Measurements from ENCODE around the gene EDARADD. TPM values are rescaled to one million over a fixed set of nuclear protein-coding genes. Genes with fewer than 3 reads are reported as not detected.
"Not testable (repeated sequence)": the region's sequence is repeated elsewhere in the genome, so short reads cannot be mapped to it uniquely, and the experiment has no call there.

The EDARADD gene
- total and polyA plus RNA-seq, 10 donors = 0.22 to 7.4 (median 2.1) TPM

DNA sequence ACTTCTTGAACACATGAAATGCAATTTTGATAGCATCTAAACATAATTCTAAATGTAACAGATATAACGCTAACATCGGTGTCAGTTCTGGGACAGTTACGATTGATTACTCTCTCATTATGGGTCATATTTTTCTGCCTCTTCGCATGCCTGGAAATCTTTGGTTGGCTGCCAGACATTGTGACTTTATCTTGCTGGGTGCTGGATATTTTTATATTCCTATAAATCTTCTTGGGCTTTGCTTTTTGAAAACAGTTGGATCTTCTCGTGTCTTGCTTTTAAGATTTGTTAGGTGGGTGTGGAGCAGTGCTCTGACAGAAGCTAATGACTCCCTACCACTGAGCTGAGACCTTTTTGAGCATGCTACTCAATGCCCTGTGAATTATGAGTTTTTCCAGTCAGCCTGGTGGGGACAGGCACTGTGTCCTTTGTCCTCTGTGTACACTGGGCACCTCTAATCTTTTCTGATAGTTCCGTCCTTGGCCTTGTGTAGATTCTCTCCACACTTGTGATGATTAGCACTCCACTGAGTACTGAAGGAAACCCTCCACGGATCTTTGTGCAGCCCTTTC is 28.0 kb upstream of the EDARADD start:
- WGBS, 5 donors = 61 to 77% (median 72%) methylated on average over 7 of the region's 7 CpGs
- H3K27ac ChIP-seq = no peak overlapping the region
- intact Hi-C loops (cut with DNase I; ENCODE audit: low total_unique reads) = no loop called here
- H3K27me3 ChIP-seq (replicated peaks in 1 of 7) = no peaks in the 10 kb centered on the region
- no peaks in the 10 kb centered on the region for H3K36me3 ChIP-seq
- no peak overlapping the region for H3K4me3 ChIP-seq
- no peaks in the 10 kb centered on the region for H3K4me1 ChIP-seq
- no peak for DNase-seq
- no peaks in the 10 kb centered on the region for H3K9me3 ChIP-seq
- TF ChIP-seq, protein P1, sequence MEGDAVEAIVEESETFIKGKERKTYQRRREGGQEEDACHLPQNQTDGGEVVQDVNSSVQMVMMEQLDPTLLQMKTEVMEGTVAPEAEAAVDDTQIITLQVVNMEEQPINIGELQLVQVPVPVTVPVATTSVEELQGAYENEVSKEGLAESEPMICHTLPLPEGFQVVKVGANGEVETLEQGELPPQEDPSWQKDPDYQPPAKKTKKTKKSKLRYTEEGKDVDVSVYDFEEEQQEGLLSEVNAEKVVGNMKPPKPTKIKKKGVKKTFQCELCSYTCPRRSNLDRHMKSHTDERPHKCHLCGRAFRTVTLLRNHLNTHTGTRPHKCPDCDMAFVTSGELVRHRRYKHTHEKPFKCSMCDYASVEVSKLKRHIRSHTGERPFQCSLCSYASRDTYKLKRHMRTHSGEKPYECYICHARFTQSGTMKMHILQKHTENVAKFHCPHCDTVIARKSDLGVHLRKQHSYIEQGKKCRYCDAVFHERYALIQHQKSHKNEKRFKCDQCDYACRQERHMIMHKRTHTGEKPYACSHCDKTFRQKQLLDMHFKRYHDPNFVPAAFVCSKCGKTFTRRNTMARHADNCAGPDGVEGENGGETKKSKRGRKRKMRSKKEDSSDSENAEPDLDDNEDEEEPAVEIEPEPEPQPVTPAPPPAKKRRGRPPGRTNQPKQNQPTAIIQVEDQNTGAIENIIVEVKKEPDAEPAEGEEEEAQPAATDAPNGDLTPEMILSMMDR (IDR thresholded peaks at IDR 0.05 in 8 of 11, conservative IDR thresholded peaks at IDR 0.05 in 3 of 11) = no peak
- TF ChIP-seq POLR2A (IDR thresholded peaks at IDR 0.05) = no peak
- TF ChIP-seq POLR2AphosphoS5 (IDR thresholded peaks at IDR 0.05) = no peak

DNA sequence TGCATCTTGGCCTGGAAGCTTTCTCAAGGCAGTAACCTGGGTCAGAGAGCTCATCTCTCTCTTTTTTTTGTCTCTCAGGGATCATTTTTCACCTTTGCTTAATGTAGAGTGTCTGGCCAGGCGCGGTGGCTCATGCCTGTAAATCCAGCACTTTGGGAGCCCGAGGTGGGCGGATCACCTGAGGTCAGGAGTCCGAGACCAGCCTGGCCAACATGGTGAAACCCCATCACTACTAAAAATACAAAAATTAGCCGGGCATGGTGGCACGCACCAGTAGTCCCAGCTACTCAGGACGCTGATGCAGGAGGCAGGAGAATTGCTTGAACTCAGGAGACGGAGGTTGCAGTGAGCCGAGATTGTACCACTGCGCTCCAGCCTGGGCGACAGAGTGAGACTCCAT is 27.4 kb upstream of the EDARADD start:
- H3K4me3 ChIP-seq; H3K27me3 ChIP-seq (replicated peaks in 1 of 7); intact Hi-C loops (cut with DNase I; ENCODE audit: low total_unique reads); H3K27ac ChIP-seq; H3K36me3 ChIP-seq; H3K4me1 ChIP-seq; DNase-seq; H3K9me3 ChIP-seq: not testable (repeated sequence)
- WGBS, 5 donors = 71 to 93% (median 82%) methylated on average over 12 of the region's 12 CpGs

DNA sequence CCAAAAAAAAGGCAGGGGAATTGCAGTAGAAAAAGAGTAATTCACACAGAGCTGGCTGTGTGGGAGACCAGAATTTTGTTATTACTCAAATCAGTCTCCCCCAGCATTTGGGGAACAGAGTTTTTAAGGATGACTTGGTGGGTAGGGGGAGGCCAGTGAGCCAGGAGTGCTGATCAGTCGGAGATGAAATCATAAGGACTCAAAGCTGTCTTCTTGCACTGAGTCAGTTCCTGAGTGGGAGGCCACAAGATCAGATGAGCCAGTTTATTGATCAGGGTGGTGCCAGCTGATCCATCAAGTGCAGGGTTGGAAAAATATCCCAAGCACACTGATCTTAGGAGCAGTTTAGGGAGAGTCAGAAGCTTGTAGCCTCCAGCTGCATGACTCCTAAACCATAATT is 23.7 kb upstream of the EDARADD start:
- 66 to 90% (median 68%) methylated on average over 1 of the region's 1 CpG for WGBS, 5 donors

DNA sequence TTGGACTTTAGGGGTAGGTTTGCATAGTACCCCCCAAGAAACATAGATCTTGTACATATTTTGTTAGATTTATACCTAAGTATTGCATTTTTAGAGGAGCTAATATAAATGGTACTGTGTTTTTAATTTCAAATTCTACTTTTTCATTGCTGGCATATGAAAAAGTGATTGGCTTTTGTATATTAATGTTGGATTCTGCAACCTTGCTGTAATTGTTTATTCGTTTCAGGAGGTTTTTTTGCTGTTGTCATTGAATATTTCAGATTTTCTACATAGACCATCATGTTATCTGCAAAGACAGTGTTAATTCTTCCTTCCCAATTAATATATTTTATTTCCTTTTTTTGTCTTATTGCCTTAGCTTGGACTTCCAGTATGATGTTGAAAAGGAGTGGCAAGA is 23.0 kb upstream of the EDARADD start:
- intact Hi-C loops (cut with DNase I; ENCODE audit: low total_unique reads) = no loop called here
- Histone ChIP-seq H3K4me1 (no peaks in the 10 kb centered on the region), H3K27me3 (replicated peaks in 1 of 7) (no peaks in the 10 kb centered on the region), H3K4me3 (no peak overlapping the region), H3K27ac (no peak overlapping the region), H3K36me3 (no peaks in the 10 kb centered on the region), H3K9me3 (no peaks in the 10 kb centered on the region)
- 67 to 86% (median 76%) methylated on average over 1 of the region's 1 CpG for WGBS, 5 donors
- no peak for DNase-seq
- TF ChIP-seq, protein P1 (IDR thresholded peaks at IDR 0.05 in 8 of 11, conservative IDR thresholded peaks at IDR 0.05 in 3 of 11) = no peak
- TF ChIP-seq POLR2AphosphoS5 (IDR thresholded peaks at IDR 0.05) (no peak), POLR2A (IDR thresholded peaks at IDR 0.05) (no peak)

More for the DNA sequence above, 23.7 kb upstream of the EDARADD start:
- intact Hi-C loops (cut with DNase I; ENCODE audit: low total_unique reads) = no loop called here
- no peak overlapping the region for H3K27ac ChIP-seq
- no peak for DNase-seq
- no peaks in the 10 kb centered on the region for H3K36me3 ChIP-seq
- no peaks in the 10 kb centered on the region for H3K4me1 ChIP-seq
- TF ChIP-seq, protein P1 (IDR thresholded peaks at IDR 0.05 in 8 of 11, conservative IDR thresholded peaks at IDR 0.05 in 3 of 11) = no peak
- TF ChIP-seq POLR2A (IDR thresholded peaks at IDR 0.05) (no peak), POLR2AphosphoS5 (IDR thresholded peaks at IDR 0.05) (no peak)
- H3K9me3 ChIP-seq = no peaks in the 10 kb centered on the region
- no peak overlapping the region for H3K4me3 ChIP-seq
- no peaks in the 10 kb centered on the region for H3K27me3 ChIP-seq (replicated peaks in 1 of 7)

All from spleen (tissue), 11 donors.